HG02884 (cell line): Measurements from ENCODE around the gene OSTN.

Experiments used
- ATAC-seq: cut with Tn5 transposase; IDR thresholded peaks from one replicate; pipeline ENCODE4 v1.9.1; 2021; ENCODE audit warnings: mild to moderate bottlenecking, moderate library complexity; ENCODE audit not compliant: unreplicated experiment

OSTN gene

DNA sequence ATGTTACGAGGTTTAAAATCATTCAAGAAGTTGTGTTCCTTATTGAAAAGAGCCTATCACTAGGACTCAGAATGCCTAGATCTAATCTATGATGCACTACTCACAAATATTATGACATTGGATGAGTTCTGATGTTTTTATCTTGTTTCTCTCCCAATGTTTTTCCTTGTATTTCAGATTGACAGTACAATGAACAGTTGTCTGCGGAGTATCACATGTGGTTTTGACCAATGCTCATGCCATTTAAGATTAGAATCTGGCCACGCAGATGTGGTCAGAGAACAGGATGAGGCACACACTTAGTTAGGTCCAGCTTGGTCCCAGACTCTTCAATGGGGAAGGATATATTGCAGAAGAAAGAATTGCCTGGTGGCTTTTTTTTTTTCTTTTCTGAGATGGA, 104.6 kb downstream of the OSTN start:
- ATAC-seq = no peak

DNA sequence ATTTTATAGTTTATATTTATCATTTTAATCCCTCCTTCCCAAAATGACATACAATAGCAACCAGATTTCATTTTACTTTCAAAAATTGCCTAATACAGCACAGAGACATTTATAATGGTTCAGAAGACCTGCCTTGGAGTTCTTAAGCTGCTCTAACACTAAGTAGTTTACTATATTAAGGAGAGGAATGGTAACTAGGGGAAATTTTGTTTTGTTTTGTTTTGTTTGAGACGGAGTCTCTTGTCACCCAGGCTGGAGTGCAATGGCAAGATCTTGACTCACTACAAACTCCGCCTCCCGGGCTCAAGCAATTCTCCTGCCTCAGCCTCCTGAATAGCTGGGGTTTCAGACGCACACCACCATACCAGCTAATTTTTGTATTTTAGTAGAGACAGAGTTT, 107.4 kb downstream of the OSTN start:
- no peak for ATAC-seq

DNA sequence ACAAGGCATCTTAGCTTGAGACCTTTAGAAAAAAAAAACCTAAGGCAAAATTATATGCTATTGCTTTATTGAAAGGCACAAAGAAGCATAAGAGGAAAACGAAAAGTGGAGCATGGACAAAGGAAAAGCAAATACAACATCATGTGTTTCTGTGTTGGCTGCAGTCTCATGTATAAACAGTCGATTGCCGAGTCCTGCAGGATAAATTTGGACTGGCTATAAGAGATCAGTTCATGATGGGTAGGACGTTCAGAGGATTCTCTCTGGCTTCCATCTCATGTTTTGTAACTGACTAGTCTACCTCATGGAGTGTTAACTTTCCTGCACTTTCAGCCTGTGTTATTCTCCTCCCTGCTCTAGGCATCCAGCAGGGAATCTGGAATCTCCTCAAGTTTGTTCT, 108.3 kb downstream of the OSTN start:
- no peak for ATAC-seq

DNA sequence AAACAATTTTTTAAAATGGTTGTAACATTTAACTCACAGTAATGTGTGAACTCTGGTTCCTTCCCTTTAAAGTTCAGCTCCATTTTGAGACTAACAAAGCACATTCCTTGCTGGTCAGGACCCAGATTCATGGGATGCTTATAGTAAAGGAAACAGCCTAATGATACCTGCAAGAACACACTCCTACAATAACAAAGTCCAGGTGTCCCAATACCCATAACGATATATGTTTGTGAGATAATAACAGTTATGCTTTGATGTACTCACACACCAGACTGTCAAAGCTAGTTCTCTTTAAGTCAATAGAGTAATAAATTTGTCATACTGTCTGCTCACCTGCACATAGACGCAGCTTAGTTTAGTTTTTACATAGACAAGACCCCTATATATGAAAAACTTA, 114.3 kb downstream of the OSTN start:
- ATAC-seq = no peak

DNA sequence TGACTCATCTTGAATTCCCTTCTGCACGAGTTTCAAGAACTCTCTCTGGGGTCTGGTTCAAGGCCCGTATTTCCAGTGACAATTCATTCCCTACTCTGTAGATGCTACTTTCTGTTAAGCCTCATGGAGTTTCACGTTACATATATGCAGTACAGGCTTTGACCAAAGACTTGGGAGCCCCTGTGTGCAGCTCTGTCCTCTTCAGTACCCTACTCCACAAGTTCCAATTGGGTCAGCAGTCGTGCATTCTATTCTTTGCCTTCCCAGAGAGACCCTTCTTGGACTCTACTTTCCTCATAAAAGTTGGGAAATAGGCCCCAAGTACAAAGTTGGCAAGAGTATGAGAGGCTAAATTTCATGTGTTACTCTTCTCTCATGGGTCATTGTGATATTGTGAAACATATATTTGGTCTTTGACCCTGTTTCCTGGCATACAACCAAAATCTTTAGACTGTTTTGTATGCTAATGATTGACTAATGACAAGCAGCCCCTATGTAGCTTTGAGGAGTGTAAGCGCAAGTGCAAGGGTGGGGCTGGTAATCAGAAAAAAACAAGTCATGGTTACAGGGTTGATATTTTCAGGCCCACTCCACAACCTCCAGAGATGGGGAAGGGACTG, 115.2 kb downstream of the OSTN start:
- no peak for ATAC-seq
